AG04450 (cell line): ENCODE data around the gene MKNK1. TPM values are rescaled to one million over a fixed set of nuclear protein-coding genes. Genes with fewer than 3 reads are reported as not detected.

Experiments
- CTCF ChIA-PET: fragments of 300-600, 350-600 bp; formaldehyde crosslinking; extraction: SDS; loops from one replicate; lab custom pipeline; 2022; ENCODE audit warnings: antibody characterized with exemption, inconsistent platforms; lab: Charles Lee
- POLR2A ChIA-PET: fragments of 350-600 bp; formaldehyde crosslinking; extraction: SDS; loops from one replicate; lab custom pipeline; 2021; ENCODE audit warnings: antibody characterized with exemption, inconsistent platforms; lab: Yijun Ruan, JAX
- DNase-seq: peaks from one replicate; pipeline ENCODE4 v3.0.0-alpha.2; 2011; ENCODE audit warnings: low read depth, low spot score
- H3K27ac ChIP-seq: one replicate; pipeline ENCODE4 v1.5.1; 2012; ENCODE audit warnings: low read depth, low read length, control low read depth
- H3K27me3 ChIP-seq: one replicate; pipeline ENCODE4 v1.6.0; 2012; ENCODE audit warnings: low read length; ENCODE audit not compliant: control insufficient read depth, insufficient read depth
- H3K4me3 ChIP-seq: 2 replicates; pipeline ENCODE4 v1.5.1; 2011; ENCODE audit warnings: mild to moderate bottlenecking, low read depth, low read length, control low read depth
- H3K9me3 ChIP-seq: 2 replicates; pipeline ENCODE4 v1.5.1; 2012; ENCODE audit warnings: low read length; ENCODE audit not compliant: control insufficient read depth, insufficient read depth
- CTCF ChIP-seq: IDR thresholded peaks from 2 replicates; pipeline ENCODE4 v1.5.1; 2011; ENCODE audit warnings: low read depth, low read length, control low read depth, inconsistent platforms
- polyA plus RNA-seq: library from polyadenylated mRNA; depleted of rRNA; stranded (reverse); fragments of >200 nt; gene quantifications from 2 replicates; pipeline ENCODE4 v1.2.3, GENCODE V29; 2011

Gene MKNK1
- polyA plus RNA-seq, 1 experiment, result 41.5 TPM

GRCh38 chr1:46543761-46544560, 60.1 kb downstream of the MKNK1 start:
- H3K27ac ChIP-seq, result no peak overlapping the region
- TF ChIP-seq CTCF, result no peak
- POLR2A ChIA-PET, result no interaction called here
- H3K9me3 ChIP-seq, result no peaks in the 10 kb centered on the region
- no peak for DNase-seq
- CTCF ChIA-PET, result interaction anchor here (0.5 to 4.9 kb wide), 5 partner anchors 8 to 173 kb away, joined by 4 to 76 read pairs (median 7); a partner anchor contains a TSS
- H3K4me3 ChIP-seq, result no peak overlapping the region
- H3K27me3 ChIP-seq, result peaks cover 50% of the 10 kb centered on the region

GRCh38 chr1:46543382-46543760, 60.7 kb downstream of the MKNK1 start:
- no peaks in the 10 kb centered on the region for H3K9me3 ChIP-seq
- POLR2A ChIA-PET, result no interaction called here
- no peak overlapping the region for H3K27ac ChIP-seq
- CTCF ChIA-PET, result interaction anchor here (0.5 to 1.8 kb wide), 3 partner anchors 15 to 172 kb away, joined by 4 to 7 read pairs (median 4); no protein-coding TSS in a partner anchor
- TF ChIP-seq CTCF, result no peak
- H3K27me3 ChIP-seq, result peaks cover 56% of the 10 kb centered on the region
- DNase-seq, result no peak
- H3K4me3 ChIP-seq, result no peak overlapping the region

- Histone ChIP-seq H3K27me3 (peaks cover 53% of the 10 kb centered on the region), H3K27ac (no peak overlapping the region), H3K9me3 (no peaks in the 10 kb centered on the region), H3K4me3 (no peak overlapping the region)
- TF ChIP-seq CTCF, result no peak
- DNase-seq, result no peak
- POLR2A ChIA-PET, result interaction anchor here (0.5 kb wide), 1 partner anchor 245 kb away, joined by 3 read pairs; no protein-coding TSS in a partner anchor
- CTCF ChIA-PET, result interaction anchor here (0.6 to 8.8 kb wide), 7 partner anchors 7 to 186 kb away, joined by 4 to 76 read pairs (median 7); no protein-coding TSS in a partner anchor
These were observed 64.1 kb downstream of the MKNK1 start for GRCh38 chr1:46539972-46540371.

GRCh38 chr1:46538147-46538546, 65.9 kb downstream of the MKNK1 start:
- TF ChIP-seq CTCF, result no peak
- Histone ChIP-seq H3K9me3 (no peaks in the 10 kb centered on the region), H3K4me3 (no peak overlapping the region), H3K27ac (no peak overlapping the region), H3K27me3 (peaks cover 45% of the 10 kb centered on the region)
- CTCF ChIA-PET, result interaction anchor here (1.1 to 8.8 kb wide), 4 partner anchors 9 to 24 kb away, joined by 3 to 76 read pairs (median 10); no protein-coding TSS in a partner anchor
- POLR2A ChIA-PET, result no interaction called here
- no peak for DNase-seq

- H3K9me3 ChIP-seq, result no peaks in the 10 kb centered on the region
- H3K4me3 ChIP-seq, result no peak overlapping the region
- CTCF ChIA-PET, result interaction anchor here (0.5 to 8.8 kb wide), 7 partner anchors 9 to 189 kb away, joined by 3 to 76 read pairs (median 5); no protein-coding TSS in a partner anchor
- DNase-seq, result no peak
- H3K27me3 ChIP-seq, result peaks cover 40% of the 10 kb centered on the region
- H3K27ac ChIP-seq, result no peak overlapping the region
- no peak for TF ChIP-seq CTCF
- POLR2A ChIA-PET, result no interaction called here
These were observed 66.4 kb downstream of the MKNK1 start for GRCh38 chr1:46537651-46538050.
